ENCODE results near the gene RPS4Y1.

- TF ChIP-seq GATA2 (IDR thresholded peaks at IDR 0.05; ENCODE audit: low read depth, low read length) (no peak), GATA3 (IDR thresholded peaks at IDR 0.05; ENCODE audit: low read depth, low read length) (no peak)
Measured at GRCh38 chrY:2800246-2800645, 41.2 kb upstream of the RPS4Y1 start.

Data from SH-SY5Y (cell line).